H9 (cell line): Measurements from ENCODE around the gene PLAGL1. TPM values are rescaled to one million over a fixed set of nuclear protein-coding genes. Genes with fewer than 3 reads are reported as not detected.
A peak's percentile ranks its signal among the peaks of the same experiment; 100 is the strongest.

ENCODE experiments used
- DNase-seq: peaks from one replicate; pipeline ENCODE4 v3.0.0-alpha.2; 2017
- H2AFZ ChIP-seq: one replicate; pipeline ENCODE4 v1.6.1; 2013; ENCODE audit warnings: mild to moderate bottlenecking, low read length, control low read depth, moderate library complexity
- H2AK5ac ChIP-seq: 2 replicates; pipeline ENCODE4 v1.6.1; 2013; ENCODE audit warnings: low read length, control low read depth, mixed read lengths; ENCODE audit not compliant: insufficient read length
- H2BK120ac ChIP-seq: one replicate; pipeline ENCODE4 v1.6.1; 2013; ENCODE audit warnings: low read depth, mild to moderate bottlenecking, low read length, control low read depth, inconsistent platforms; ENCODE audit not compliant: poor library complexity, severe bottlenecking
- H2BK12ac ChIP-seq: 2 replicates; pipeline ENCODE4 v1.6.1; 2013; ENCODE audit warnings: low read length, control low read depth, mixed read lengths, low read depth; ENCODE audit not compliant: insufficient read length
- H2BK15ac ChIP-seq: 2 replicates; pipeline ENCODE4 v1.6.1; 2013; ENCODE audit warnings: low read depth, low read length, control low read depth
- H2BK20ac ChIP-seq: one replicate; pipeline ENCODE4 v1.6.1; 2013; ENCODE audit warnings: low read depth, mild to moderate bottlenecking, low read length, control low read depth, inconsistent platforms; ENCODE audit not compliant: poor library complexity, severe bottlenecking
- H2BK5ac ChIP-seq: 2 replicates; pipeline ENCODE4 v1.6.1; 2013; ENCODE audit warnings: low read length, control low read depth, mixed read lengths; ENCODE audit not compliant: insufficient read length
- H3K14ac ChIP-seq: 2 replicates; pipeline ENCODE4 v1.6.1; 2013; ENCODE audit warnings: low read length, control low read depth; ENCODE audit not compliant: insufficient read depth
- H3K18ac ChIP-seq: 2 replicates; pipeline ENCODE4 v1.6.1; 2013; ENCODE audit warnings: low read depth, mild to moderate bottlenecking, mixed read lengths, low read length, control low read depth; ENCODE audit not compliant: insufficient read length
- H3K23ac ChIP-seq: 2 replicates; pipeline ENCODE4 v1.6.1; 2013; ENCODE audit warnings: low read length, control low read depth, mixed read lengths, low read depth; ENCODE audit not compliant: insufficient read length
- H3K23me2 ChIP-seq: 2 replicates; pipeline ENCODE4 v1.6.1; 2013; ENCODE audit warnings: low read depth, mild to moderate bottlenecking, mixed read lengths, low read length, control low read depth; ENCODE audit not compliant: insufficient read length, poor library complexity, severe bottlenecking
- H3K27ac ChIP-seq: 2 replicates; pipeline ENCODE4 v1.5.1; 2013; ENCODE audit warnings: low read length, control low read depth, mixed read lengths, low read depth; ENCODE audit not compliant: insufficient read length
- H3K27me3 ChIP-seq: 2 replicates; pipeline ENCODE4 v1.6.1; 2013; ENCODE audit warnings: low read length, control low read depth, inconsistent platforms; ENCODE audit not compliant: insufficient read depth
- H3K4ac ChIP-seq: 2 replicates; pipeline ENCODE4 v1.6.1; 2013; ENCODE audit warnings: low read depth, mild to moderate bottlenecking, control low read depth, inconsistent platforms, low read length, moderate library complexity
- H3K4me1 ChIP-seq: 2 replicates; pipeline ENCODE4 v1.6.1; 2013; ENCODE audit warnings: low read length, control low read depth, inconsistent platforms; ENCODE audit not compliant: insufficient read depth
- H3K4me2 ChIP-seq: 2 replicates; pipeline ENCODE4 v1.6.1; 2013; ENCODE audit warnings: low read length, control low read depth, mixed read lengths; ENCODE audit not compliant: insufficient read length, insufficient read depth
- H3K56ac ChIP-seq: 2 replicates; pipeline ENCODE4 v1.6.1; 2013; ENCODE audit warnings: low read depth, mild to moderate bottlenecking, mixed read lengths, low read length, control low read depth; ENCODE audit not compliant: insufficient read length
- H3K79me1 ChIP-seq: 2 replicates; pipeline ENCODE4 v1.6.1; 2013; ENCODE audit warnings: low read depth, mild to moderate bottlenecking, moderate library complexity, low read length, control low read depth, inconsistent platforms; ENCODE audit not compliant: insufficient read depth, poor library complexity, severe bottlenecking
- H3K79me2 ChIP-seq: 2 replicates; pipeline ENCODE4 v1.6.1; 2013; ENCODE audit warnings: low read length, control low read depth, inconsistent platforms; ENCODE audit not compliant: insufficient read depth
- H3K9ac ChIP-seq: 2 replicates; pipeline ENCODE4 v1.6.1; 2013; ENCODE audit warnings: low read length, control low read depth, mixed read lengths; ENCODE audit not compliant: insufficient read length; ENCODE audit errors: extremely low read depth
- H3K9me3 ChIP-seq: one replicate; pipeline ENCODE4 v1.6.1; 2013; ENCODE audit warnings: low read depth, low read length, inconsistent platforms; ENCODE audit not compliant: control insufficient read depth
- H3T11ph ChIP-seq: one replicate; pipeline ENCODE4 v1.6.1; 2013; ENCODE audit warnings: mild to moderate bottlenecking, low read length, control low read depth, inconsistent platforms
- H4K20me1 ChIP-seq: one replicate; pipeline ENCODE4 v1.6.1; 2013; ENCODE audit not compliant: control insufficient read depth, insufficient read length, insufficient read depth
- H4K5ac ChIP-seq: 2 replicates; pipeline ENCODE4 v1.6.1; 2013; ENCODE audit warnings: low read depth, mild to moderate bottlenecking, mixed read lengths, low read length, control low read depth; ENCODE audit not compliant: insufficient read length
- H4K8ac ChIP-seq: replicated peaks from 2 replicates; pipeline ENCODE4 v1.6.1; 2013; ENCODE audit warnings: low read length, control low read depth, mixed read lengths, low read depth; ENCODE audit not compliant: insufficient read length
- H4K91ac ChIP-seq: 2 replicates; pipeline ENCODE4 v1.6.1; 2013; ENCODE audit warnings: low read depth, mild to moderate bottlenecking, moderate library complexity, mixed read lengths, low read length, control low read depth; ENCODE audit not compliant: insufficient read length
- H3K27ac Mint-ChIP-seq, 3 experiments: 2 replicates in 2 of 3; 3 replicates in 1 of 3; pipeline ENCODE4 v1.8.0; 2020 to 2021; ENCODE audit warnings: mixed read lengths in 3 of 3, mild to moderate bottlenecking in 1 of 3, moderate library complexity in 1 of 3
- H3K27me3 Mint-ChIP-seq: 2 replicates; pipeline ENCODE4 v1.8.0; 2021; ENCODE audit warnings: low read depth, mild to moderate bottlenecking, moderate library complexity, mixed read lengths
- H3K36me3 Mint-ChIP-seq, 3 experiments: 2 replicates in 2 of 3; 3 replicates in 1 of 3; pipeline ENCODE4 v1.8.0; 2020 to 2021; ENCODE audit warnings: low read depth in 3 of 3, mixed read lengths in 3 of 3; ENCODE audit not compliant: insufficient read depth in 1 of 3
- H3K4me1 Mint-ChIP-seq, 2 experiments: 2 replicates each; pipeline ENCODE4 v1.8.0; 2020; ENCODE audit warnings: mixed read lengths in 2 of 2
- H3K4me3 Mint-ChIP-seq, 2 experiments: 2 replicates in 1 of 2; 3 replicates in 1 of 2; pipeline ENCODE4 v1.8.0; 2020 to 2021; ENCODE audit warnings: mild to moderate bottlenecking in 2 of 2, mixed read lengths in 2 of 2, moderate library complexity in 1 of 2
- H3K9me3 Mint-ChIP-seq, 2 experiments: 2 replicates in 1 of 2; 3 replicates in 1 of 2; pipeline ENCODE4 v1.8.0; 2020; ENCODE audit warnings: mild to moderate bottlenecking in 2 of 2, mixed read lengths in 2 of 2, moderate library complexity in 1 of 2
- WGBS: extraction: QIAGEN DNeasy Blood & Tissue Kit; methylation state at CpG from one replicate; pipeline ENCODE4 v1.1.7; 2013; ENCODE audit warnings: missing lambda C conversion rate, low lambda C conversion rate, mixed read lengths; ENCODE audit not compliant: insufficient read length; ENCODE audit errors: extremely low coverage; 5-methylcytosine and 5-hydroxymethylcytosine counted together
- total RNA-seq: library from RNA; stranded (reverse); gene quantifications from 2 replicates; pipeline ENCODE4 v1.2.1, GENCODE V29; 2021
- TF ChIP-seq, protein P1 (sequence below): fragments of 200-600 bp; sonication (generic); conservative IDR thresholded peaks from 3 replicates; pipeline ENCODE4 v1.8.0; 2021; ENCODE audit warnings: antibody characterized with exemption, mild to moderate bottlenecking

The PLAGL1 gene
- total RNA-seq, 1 experiment from 2014 or later = 1.9 TPM

DNA sequence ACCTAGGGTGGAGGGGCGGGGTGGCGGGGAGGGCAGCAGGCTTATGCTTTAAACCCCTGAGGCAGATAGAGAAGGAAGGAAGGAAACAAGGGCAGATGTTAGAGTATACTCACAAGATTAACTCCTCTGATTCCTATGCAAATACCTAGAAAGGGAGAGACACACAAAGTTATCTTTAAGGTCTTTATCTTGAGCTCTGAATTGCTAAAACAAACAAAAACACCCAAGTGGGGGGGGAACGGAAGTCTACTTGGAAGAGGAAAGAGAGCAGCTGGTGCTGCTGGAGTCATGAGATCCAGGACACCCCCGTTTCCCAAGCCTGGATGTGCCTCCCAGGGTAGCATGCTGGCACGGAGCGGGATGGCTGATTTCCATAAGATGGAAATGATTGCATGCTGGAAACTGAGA lies 43.4 kb downstream of the PLAGL1 start:
- H3K23ac ChIP-seq = no peak overlapping the region
- H2BK20ac ChIP-seq = no peak overlapping the region
- Mint-ChIP-seq H3K27me3 (no peaks in the 10 kb centered on the region; the same call in 1 of the 2 replicates), H3K4me3 (0 out of 5 replicates have a peak overlapping the region, but pooled peaks of 1 of the 2 experiments have one; percentile 47), H3K9me3 (peaks cover 0 to 12% of the 10 kb centered on the region in 2 experiments; a peak in 2 of 5 replicates), H3K4me1 (peaks cover 67 to 72% of the 10 kb centered on the region in 2 experiments), H3K27ac (no peak overlapping the region; a peak in 1 of 7 replicates), H3K36me3 (no peaks in the 10 kb centered on the region)
- H3K56ac ChIP-seq = no peak overlapping the region
- no peak overlapping the region for H3K4me2 ChIP-seq
- H3K4ac ChIP-seq = no peak overlapping the region
- H3K9ac ChIP-seq = no peak overlapping the region
- no peak overlapping the region for H2BK12ac ChIP-seq
- no peak overlapping the region for H4K5ac ChIP-seq
- H3K79me2 ChIP-seq = no peaks in the 10 kb centered on the region
- no peak overlapping the region for H4K91ac ChIP-seq
- H4K20me1 ChIP-seq = no peaks in the 10 kb centered on the region
- DNase-seq = no peak
- H2BK120ac ChIP-seq = no peak overlapping the region
- H3K27me3 ChIP-seq = peaks cover 88% of the 10 kb centered on the region
- peaks cover 11% of the 10 kb centered on the region; the same call in 1 of the 2 replicates for H3K4me1 ChIP-seq
- H4K8ac ChIP-seq = no peak overlapping the region
- H3K14ac ChIP-seq = no peak overlapping the region
- TF ChIP-seq, protein P1, sequence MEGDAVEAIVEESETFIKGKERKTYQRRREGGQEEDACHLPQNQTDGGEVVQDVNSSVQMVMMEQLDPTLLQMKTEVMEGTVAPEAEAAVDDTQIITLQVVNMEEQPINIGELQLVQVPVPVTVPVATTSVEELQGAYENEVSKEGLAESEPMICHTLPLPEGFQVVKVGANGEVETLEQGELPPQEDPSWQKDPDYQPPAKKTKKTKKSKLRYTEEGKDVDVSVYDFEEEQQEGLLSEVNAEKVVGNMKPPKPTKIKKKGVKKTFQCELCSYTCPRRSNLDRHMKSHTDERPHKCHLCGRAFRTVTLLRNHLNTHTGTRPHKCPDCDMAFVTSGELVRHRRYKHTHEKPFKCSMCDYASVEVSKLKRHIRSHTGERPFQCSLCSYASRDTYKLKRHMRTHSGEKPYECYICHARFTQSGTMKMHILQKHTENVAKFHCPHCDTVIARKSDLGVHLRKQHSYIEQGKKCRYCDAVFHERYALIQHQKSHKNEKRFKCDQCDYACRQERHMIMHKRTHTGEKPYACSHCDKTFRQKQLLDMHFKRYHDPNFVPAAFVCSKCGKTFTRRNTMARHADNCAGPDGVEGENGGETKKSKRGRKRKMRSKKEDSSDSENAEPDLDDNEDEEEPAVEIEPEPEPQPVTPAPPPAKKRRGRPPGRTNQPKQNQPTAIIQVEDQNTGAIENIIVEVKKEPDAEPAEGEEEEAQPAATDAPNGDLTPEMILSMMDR = no peak
- H2AFZ ChIP-seq = no peak overlapping the region
- H3K18ac ChIP-seq = no peak overlapping the region
- H3T11ph ChIP-seq = no peak overlapping the region
- no peaks in the 10 kb centered on the region for H3K23me2 ChIP-seq
- WGBS = no CpG with 5 or more reads among the region's 6 CpGs
- H2BK15ac ChIP-seq = no peak overlapping the region
- no peaks in the 10 kb centered on the region for H3K9me3 ChIP-seq
- H3K79me1 ChIP-seq = no peaks in the 10 kb centered on the region
- H2AK5ac ChIP-seq = no peak overlapping the region
- no peak overlapping the region for H3K27ac ChIP-seq
- no peak overlapping the region for H2BK5ac ChIP-seq
